GM12872 (cell line): ENCODE data around the gene TTLL5.

ENCODE experiments used
- TF ChIP-seq, protein P1 (sequence below): IDR thresholded peaks from 3 replicates; pipeline ENCODE4 v1.5.1; 2011; ENCODE audit warnings: low read depth, mild to moderate bottlenecking, low read length, moderate library complexity; ENCODE audit not compliant: insufficient read depth

TTLL5 gene

DNA sequence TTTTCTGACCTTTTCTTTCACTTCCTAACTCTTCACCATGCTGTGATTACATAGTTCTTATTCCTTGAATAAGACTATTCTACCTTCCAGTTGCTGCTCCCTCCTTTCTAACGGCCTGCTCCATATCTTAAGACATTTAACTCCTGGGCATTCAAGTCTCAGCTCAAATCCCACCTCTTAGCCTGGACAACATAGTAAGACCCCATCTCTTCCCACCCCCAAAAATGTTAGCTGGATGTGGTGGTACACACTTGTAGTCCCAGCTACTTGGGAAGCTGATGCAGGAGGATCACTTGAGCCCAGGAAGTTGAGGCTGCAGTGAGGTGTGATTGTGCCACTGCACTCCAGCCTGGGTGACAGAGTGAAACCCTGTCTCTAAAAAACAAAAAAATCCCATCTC is 11.3 kb upstream of the TTLL5 start:
- TF ChIP-seq, protein P1, sequence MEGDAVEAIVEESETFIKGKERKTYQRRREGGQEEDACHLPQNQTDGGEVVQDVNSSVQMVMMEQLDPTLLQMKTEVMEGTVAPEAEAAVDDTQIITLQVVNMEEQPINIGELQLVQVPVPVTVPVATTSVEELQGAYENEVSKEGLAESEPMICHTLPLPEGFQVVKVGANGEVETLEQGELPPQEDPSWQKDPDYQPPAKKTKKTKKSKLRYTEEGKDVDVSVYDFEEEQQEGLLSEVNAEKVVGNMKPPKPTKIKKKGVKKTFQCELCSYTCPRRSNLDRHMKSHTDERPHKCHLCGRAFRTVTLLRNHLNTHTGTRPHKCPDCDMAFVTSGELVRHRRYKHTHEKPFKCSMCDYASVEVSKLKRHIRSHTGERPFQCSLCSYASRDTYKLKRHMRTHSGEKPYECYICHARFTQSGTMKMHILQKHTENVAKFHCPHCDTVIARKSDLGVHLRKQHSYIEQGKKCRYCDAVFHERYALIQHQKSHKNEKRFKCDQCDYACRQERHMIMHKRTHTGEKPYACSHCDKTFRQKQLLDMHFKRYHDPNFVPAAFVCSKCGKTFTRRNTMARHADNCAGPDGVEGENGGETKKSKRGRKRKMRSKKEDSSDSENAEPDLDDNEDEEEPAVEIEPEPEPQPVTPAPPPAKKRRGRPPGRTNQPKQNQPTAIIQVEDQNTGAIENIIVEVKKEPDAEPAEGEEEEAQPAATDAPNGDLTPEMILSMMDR = no peak

DNA sequence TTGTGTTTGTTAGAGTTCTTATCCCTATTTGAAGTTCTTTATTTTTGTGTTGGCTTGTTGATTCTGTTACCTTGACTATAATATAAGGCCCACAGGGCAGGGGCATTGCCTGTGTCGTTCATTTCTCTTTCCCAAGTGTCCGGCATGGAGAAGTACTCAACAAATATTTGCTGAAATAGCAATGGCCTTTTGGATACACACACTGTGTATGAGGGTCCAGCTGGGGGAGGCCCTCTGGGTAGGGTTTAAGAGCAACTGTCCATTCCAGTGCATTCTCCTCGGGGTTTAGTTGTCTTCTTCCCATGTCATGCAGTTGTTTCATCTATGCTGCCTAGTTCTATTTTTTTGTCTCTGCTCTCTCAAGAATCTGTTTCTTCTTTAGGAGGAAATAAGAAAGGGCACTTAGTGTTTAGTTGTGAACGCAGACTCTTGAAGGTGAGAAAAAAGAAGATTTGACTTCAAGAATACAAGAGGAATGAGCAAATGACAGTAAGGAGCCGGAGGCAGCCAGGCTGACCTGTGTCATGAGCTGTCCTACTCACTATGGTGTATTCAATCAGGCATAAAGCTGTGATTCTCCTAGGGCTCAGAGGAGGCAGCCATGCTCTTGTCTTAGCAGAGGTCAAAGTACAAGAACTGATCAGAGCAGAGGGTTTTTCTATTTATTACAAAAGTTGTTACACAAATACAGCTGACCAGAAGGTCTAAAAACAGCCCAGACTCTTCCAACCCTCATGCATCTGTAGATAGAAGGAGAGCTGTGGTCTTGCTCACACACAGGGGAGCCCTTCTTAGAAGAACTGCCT is 10.6 kb upstream of the TTLL5 start:
- TF ChIP-seq, protein P1 = no peak

DNA sequence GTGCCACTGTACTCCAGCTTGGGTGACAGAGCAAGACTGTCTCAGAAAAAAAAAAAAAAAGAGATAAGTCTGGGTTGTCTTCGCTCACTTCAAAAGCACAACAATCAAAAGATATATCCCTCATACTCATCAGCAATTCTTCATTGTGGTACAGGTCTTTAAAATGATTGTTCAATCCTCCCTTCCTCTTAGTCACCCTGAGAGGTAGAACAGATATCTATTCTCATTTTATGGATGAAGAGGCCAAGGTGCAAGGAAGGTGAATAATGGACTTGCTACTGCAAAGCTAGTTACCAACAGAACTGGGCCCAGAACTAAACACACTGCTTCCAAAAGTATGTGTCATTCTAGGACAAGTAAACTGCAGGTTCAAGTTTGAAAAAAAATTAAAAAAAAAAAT is 7.5 kb upstream of the TTLL5 start:
- TF ChIP-seq, protein P1 = no peak

DNA sequence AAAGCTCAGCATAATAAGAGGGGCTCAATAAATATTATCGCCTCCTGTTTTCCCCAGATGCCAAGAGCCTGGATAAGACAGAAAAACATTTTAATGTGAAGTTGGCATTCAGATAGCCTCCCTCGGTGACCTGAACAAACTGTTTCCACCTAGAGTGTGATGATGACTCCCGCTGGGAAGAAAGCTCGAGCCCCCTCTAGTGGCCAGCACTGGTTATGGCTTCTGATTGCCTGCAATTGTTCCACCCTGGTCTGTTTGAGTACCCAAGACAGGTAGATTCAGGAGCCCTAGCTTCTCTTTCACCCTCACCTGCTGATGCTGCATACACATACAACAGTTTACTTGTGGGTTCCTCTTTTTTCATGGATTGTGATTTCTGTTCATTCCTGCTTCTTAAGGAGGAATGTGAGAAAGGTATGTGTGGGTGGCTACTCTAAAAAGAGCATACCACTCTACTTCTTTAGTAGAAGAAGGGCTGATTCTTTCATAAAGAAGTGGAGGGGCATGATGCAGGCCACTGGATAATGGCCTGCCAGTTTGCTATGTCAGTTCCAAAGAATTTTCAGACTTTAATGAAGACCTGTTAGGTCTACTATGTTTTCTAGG is 6.8 kb upstream of the TTLL5 start:
- TF ChIP-seq, protein P1 = peak; percentile 99

DNA sequence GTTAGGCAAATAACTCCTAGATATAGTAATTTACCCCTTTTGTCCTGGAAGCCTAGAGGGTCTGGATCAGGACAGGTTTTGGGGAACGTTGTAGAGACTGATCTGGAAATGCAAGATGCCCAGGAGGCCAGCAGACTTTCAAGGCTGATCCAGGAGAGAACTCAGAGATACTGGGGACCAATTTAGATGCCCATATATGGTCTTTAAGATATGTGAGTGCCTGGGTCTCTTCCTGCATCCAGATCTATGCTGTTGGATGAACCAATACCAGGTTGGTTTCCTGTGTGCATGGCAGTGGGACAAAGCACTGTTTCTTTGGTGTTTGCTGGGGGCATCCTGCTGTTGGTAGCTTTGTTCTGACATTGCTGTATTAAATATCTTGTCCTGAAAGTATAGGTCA is 5.8 kb upstream of the TTLL5 start:
- TF ChIP-seq, protein P1 = no peak

DNA sequence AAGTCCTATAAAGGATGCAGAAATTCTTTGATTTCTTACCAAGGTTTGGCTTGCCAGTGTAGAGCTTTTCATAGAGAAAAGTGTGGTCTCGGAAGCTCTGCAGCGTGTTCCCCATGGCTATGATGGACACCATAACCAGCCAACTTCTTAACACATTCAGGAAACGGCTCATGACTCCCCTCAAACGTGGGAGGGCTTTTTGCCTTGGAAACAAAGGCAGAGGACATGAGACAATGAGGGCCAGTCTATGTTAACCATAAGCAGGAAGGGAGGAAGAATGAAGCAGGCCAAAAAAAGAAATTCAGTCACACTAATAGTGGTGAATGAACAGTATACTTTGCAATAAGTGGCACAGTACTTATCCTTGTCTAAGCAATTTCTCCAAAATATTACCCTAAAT is 3.7 kb upstream of the TTLL5 start:
- TF ChIP-seq, protein P1 = no peak

DNA sequence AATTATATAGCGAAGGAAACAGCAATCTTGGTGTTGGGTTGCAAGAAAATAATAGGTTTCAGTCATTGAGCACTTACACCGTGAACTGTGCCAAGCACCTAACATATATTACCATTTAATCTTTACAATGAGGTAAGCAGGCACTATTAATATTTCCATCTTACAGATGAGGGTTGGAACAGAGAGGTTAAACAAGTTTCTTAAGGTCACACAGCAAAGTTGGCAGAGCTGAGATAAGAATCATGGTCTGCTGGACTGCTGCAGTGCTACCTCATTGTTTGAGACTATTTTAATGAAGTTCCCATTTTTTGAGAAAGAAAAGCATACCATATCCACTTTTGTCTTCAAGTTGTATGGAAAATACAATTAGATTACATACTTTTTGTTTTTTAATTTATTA is 2.1 kb upstream of the TTLL5 start:
- TF ChIP-seq, protein P1 = no peak
